ENCODE measurements around the gene CDC6.

The CDC6 gene, protein sequence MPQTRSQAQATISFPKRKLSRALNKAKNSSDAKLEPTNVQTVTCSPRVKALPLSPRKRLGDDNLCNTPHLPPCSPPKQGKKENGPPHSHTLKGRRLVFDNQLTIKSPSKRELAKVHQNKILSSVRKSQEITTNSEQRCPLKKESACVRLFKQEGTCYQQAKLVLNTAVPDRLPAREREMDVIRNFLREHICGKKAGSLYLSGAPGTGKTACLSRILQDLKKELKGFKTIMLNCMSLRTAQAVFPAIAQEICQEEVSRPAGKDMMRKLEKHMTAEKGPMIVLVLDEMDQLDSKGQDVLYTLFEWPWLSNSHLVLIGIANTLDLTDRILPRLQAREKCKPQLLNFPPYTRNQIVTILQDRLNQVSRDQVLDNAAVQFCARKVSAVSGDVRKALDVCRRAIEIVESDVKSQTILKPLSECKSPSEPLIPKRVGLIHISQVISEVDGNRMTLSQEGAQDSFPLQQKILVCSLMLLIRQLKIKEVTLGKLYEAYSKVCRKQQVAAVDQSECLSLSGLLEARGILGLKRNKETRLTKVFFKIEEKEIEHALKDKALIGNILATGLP

DNA sequence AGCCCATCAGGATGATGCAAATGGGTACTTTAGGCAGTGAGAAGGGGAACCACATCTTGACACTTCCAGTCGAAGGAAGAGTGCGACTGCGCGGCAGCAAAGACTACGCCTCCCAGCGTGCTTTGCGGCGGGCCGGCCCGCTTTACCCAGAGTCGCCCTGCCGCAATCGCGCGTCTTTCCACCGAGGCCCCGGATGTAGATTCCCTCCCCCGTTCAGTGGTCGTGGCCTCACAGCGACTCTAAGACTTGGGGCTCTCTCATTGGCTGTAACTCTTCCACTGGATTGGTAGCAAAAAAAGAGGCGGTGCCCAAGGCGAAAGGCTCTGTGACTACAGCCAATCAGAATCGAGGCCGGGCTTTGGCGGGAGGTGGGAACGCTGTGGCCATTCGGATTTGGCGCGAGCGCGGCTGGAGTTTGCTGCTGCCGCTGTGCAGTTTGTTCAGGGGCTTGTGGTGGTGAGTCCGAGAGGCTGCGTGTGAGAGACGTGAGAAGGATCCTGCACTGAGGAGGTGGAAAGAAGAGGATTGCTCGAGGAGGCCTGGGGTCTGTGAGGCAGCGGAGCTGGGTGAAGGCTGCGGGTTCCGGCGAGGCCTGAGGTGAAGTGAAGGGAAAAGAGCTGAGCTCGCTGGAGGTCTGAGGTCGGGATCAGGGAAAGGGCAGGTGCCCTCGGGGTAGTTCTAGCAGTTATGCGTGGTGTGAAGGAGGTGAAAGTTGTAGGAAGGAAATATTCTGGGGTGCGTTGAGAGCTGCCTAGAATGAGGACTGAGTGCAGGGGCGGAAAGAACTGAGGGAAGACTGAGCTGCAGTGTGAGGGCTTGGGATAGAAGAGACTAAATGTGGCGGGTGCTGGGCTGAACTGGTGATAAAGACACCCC, at the start of gene CDC6:
Gene CDC6, plus strand, starts transcription at position 386 of the 876 bp plus-strand sequence. CDS start 1,542 bp downstream, outside the sequence.
- DNase-seq (ENCODE audit: low read depth in 2 of 2) = peak; percentile 95 to 96

DNA sequence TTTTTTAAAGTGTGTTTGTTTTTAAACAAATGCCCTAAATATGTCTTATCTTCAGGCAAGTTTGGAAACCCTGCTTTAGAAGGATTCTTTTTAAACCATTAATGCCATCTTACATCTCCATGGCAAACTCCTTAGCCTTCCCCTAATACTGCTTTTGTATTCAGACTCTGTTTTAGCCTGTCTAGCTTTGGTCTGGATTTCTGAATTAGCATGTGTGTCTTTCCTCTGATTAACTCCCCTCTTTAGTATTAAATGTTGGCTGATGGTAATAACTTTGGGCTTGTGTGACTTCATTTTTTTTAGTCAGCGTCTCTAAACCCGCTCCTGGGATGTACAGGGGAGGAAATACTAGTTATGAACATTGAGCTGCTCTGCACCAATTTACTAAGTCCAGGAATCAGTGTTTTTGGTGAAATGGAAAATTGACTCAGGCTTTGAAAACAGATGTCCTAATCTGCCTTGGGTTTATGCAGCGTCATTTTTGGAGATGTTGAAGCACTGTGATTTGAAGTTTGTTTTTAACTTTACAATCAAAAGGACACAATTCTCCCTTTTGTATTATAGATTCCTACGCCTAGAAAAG, 46.3 kb upstream of the CDC6 start:
- no peak for DNase-seq (ENCODE audit: low read depth in 2 of 2)

DNA sequence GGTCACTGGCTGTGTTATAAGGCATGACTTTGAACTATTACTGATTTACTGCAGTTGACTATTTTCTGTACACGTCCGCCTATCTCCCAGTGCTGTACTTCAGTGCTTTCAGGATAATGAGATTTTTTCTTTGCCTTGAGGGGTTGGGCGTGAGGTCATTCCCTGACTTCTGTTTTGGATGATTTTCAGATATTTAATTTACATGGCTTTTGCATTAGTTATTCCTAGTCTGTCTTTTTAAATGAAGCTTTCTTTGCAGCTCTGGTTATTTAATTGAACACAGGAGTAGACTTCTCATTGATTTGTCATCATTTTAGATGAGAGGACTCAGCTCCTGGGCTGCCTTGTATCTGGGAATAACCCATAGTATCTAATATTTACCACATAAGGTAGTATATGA, 44.9 kb upstream of the CDC6 start:
- no peak for DNase-seq (ENCODE audit: low read depth in 2 of 2)

DNA sequence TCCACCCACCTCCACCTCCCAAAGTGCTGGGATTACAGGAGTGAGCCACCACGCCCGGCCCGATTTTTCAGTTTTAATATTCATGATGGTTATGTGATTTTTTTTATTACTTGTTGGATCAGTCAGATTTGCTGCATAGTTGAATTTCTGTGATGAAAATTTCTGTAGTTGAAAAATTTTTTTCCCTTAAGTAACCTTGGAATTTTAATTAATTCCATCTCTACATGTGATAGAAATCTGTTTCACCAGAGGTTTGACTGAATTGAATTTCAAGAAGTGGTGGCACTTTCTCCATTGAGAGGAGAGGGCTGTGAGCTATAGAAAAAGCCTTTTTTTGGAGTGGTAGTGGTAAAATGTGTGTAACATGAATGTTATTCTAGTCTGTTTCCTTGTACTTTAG, 43.9 kb upstream of the CDC6 start:
- no peak for DNase-seq (ENCODE audit: low read depth in 2 of 2)

DNA sequence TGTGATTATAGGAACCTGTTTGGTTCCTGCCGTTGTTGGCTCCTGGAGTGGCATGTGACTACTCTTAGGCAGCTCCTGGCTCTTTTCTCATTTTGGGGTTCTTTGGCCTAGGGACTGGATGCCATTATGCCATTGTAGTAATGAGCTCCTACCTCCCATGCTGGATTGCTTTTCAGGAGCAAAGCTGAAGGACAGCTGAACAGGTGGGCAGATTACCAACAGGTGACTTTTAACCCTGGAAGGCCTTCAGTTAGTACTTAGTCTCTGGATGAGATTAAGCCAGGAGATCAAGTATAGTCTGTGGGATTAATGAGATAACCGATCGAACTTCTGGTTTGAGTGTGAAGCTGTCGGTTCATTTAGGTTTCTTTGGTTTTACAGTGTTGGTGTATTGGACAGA, 43.4 kb upstream of the CDC6 start:
- DNase-seq (ENCODE audit: low read depth in 2 of 2) = no peak

DNA sequence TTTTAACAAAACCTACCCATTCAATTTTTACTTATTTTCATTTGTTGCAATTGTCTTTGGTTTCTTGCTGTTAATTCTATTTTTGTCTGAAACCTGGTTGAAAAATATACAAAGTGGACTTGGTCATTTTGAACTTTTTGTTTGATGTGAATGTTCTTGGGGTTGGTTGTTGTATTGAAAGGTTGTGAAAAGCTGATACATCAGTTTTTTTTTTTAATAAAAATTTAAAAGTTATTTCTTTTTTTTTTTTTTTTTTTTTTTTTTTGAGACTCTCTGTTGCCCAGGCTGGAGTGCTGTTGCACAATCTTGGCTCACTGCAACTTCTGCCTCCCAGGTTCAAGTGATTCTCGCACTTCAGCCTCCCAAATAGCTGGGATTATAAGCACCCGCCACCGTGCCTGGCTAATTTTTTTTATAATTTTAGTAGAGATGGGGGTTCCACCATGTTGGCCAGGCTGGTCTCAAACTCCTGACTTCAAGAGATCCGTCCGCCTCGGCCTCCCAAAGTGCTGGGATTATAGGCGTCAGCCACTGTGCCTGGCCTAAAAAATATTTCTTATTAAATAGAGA, 39.7 kb upstream of the CDC6 start:
- DNase-seq (ENCODE audit: low read depth in 2 of 2) = no peak

DNA sequence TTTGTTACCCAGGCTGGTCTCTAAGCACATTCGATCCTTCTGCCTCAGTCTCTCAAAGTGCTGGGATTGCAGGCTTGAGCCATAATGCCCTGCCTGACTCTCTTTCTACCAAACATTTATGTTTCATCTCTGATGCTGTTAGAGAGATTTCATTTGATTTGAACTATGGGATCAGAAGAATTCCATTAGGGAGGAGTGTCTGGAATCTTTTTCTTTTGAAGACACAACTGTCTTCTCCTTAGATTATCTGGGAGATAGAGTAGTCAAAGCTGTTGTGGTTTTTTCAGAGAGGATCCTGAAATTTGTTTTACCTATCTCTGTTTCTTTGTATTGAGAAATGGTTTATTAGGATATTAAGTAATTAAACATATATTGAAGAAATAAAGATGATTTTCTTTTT, 39.2 kb upstream of the CDC6 start:
- no peak for DNase-seq (ENCODE audit: low read depth in 2 of 2)

DNA sequence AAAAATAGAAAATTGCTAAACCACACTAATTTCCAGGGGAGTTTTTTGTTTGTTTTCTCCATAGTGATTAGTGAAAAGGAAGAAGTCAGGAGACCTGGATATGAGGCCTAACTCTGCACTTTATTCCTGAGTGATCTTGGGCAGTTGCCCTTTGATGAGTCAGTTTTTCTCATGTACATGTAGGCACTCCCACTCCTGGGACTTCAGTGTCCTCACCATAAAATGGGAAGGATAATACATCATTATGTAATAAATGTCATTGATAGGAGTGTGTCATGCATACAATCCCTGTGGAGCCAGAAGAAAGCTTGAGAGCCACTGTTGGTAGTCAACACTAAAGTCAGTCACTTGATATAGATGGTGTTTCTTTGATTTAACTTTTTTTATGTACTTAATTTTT, 36.1 kb upstream of the CDC6 start:
- DNase-seq (ENCODE audit: low read depth in 2 of 2) = no peak

DNA sequence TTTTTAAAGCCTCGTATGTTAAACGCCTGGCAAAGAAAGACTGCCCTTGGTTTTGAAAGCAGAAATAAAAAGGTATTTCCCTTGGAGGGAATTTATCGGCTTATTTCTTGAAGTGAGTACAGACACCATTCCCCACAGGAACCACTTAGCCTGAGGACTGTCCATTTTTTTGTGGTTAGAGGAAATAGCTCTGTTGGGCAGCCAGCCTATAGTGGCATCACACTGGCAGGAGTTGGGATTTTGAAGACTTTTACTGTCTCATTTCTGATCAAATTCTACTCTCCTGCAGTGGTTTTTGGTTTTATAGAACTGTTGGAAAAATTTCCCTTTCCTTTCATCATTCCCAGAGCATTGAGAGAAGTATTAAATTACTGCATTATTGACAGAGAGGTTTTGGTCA, 34.1 kb upstream of the CDC6 start:
- DNase-seq (ENCODE audit: low read depth in 2 of 2) = no peak

DNA sequence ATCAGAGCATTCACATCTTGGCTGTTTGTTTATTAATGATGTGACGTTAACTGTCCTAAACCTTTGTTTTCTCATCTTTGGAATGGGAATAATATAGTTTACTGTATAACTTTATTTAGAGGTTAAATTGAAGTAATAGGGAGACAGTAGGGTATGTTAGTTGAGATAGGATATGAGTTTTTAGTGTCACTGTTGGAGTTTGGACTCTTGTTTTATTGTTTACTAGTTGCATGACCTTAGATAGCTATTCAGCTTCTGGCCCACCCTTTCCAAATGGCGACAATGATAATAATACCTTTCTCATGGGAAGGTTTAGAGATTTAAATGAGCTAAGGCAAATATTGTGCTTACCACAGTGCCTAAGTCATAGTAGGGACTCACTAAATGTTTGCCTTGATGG, 28.2 kb upstream of the CDC6 start:
- no peak for DNase-seq (ENCODE audit: low read depth in 2 of 2)

DNA sequence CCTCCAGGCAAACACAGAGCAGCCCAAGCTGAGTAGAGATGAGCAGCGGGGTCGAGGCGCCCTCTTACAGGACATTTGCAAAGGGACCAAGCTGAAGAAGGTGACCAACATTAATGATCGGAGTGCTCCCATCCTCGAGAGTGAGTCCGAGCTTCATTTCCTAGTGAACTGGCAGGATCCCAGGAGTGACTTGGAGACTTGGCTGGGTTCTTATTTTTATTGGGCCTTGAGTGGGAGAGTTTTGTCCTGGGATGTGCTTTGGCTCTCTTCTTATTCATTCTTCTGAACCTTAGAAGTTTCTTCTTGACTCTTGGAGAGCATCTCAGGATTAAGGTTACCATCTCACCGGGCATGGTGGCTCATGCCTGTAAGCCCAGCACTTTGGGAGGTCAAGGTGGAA, 27.2 kb upstream of the CDC6 start:
- no peak for DNase-seq (ENCODE audit: low read depth in 2 of 2)

DNA sequence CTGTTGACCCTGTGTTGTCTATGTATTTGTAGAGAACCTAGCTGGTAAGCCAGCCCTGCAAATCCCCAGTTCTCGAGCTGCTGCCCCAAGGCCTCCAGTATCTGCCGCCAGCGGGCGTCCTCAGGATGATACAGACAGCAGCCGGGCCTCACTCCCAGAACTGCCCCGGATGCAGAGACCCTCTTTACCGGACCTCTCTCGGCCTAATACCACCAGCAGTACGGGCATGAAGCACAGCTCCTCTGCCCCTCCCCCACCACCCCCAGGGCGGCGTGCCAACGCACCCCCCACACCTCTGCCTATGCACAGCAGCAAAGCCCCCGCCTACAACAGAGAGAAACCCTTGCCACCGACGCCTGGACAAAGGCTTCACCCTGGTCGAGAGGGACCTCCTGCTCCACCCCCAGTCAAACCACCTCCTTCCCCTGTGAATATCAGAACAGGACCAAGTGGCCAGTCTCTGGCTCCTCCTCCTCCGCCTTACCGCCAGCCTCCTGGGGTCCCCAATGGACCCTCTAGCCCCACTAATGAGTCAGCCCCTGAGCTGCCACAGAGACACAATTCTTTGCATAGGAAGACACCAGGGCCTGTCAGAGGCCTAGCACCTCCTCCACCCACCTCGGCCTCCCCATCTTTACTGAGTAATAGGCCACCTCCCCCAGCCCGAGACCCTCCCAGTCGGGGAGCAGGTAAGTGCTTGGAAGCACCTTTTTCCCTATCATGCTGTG, 23.1 kb upstream of the CDC6 start:
- DNase-seq (ENCODE audit: low read depth in 2 of 2) = no peak

DNA sequence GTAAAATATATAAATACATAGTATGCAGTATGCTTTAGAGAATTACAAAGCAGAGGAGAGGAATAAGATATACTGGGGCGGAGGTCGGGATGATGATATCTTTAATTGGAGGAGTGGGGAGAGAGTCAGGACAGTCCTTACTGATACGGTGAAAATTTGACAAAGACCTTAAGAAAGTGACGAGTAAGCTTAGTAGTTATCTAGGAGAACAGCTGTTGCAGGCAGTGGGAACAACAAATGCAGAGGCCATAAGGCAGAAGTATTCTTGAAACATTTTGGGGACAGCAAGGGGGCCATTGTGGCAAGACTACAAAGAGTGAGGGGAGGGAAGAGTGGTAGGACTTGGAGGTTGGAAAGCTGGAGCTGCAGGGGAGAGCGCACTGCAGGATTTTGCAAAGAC, 22.3 kb upstream of the CDC6 start:
- no peak for DNase-seq (ENCODE audit: low read depth in 2 of 2)

DNA sequence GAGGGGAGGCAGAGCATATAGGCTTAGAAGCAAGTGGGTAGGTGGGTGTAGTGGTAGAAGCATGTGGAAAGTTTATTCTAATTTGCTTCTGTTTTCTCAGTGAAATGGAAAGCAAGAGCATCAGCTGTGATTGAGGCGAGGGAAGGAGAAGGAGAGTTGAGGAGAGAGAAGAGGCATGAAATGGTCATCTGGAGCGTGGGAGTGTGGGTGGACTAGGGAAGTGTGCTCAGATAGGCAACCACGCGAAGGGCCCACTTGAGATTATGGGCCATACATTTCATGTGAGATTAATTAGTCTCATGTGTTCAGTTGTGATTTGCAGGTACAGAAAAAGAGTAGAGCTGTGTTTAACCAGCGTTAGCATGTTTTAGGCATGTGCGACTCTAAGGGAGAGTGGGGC, 20.8 kb upstream of the CDC6 start:
- no peak for DNase-seq (ENCODE audit: low read depth in 2 of 2)

DNA sequence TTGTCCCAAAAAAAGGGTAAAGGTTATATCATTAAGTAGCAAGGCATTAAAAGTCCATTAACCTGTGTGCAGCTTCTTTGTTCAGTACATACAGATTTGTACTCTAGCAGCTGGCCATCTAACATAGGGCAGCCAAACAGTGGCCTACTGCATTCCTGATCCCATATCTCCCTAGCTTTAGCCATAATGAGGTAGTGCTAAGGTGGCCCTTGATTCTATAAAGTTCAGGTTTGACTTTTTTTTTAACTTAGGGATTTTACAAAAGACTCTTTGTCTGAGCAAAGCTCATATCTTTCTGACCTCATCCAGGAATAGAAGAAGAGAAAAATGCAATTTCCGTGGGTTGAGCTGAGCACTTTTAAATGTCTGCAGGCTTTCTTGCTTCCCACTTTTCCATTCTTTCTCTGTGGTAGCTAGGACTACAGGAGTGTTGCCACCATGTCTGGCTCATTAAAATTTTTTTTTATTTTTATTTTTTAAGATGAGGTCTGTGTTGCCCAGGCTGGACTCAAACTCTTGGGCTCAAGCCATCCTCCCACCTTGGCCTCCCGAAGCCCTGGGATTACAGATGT, 19.5 kb upstream of the CDC6 start:
- no peak for DNase-seq (ENCODE audit: low read depth in 2 of 2)

DNA sequence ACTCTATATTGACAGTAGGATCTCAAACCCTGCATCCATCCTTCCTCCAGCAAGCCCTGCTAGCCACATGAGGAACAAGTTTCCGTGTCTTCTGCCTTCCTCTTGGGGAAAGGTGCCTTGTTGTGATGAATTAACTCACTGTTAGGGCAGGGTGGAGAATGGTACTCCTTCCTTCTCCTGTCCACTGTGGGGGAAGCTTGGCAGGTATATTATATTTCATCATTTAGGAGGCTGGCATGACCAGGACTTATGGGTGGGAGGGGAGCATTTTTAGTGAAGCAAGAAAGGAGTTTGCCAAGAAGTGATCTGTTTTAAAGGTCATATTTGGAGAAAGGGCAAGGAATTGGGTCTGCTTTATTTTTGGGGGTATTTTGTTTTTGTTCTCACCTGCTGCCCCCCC, 9.3 kb upstream of the CDC6 start:
- DNase-seq (ENCODE audit: low read depth in 2 of 2) = no peak

DNA sequence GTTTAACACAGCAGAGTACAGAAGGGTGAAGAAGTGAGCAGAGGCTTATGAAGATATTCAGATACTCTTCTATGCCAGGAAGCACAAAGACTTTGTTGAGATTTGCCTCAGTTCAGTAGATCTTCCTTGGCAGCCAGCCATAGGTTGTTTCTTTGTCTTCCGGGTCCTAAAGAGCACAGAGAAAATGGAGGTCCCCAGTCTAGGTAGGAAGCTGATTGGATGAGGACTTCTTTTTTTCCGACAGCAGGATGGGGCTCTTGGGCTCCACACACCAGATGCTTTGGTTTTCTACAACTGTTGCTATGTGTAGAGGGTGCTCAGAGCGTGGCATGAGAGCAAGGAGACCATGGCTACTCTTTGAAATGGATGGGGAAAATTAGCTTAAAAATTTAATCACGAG, 8.3 kb upstream of the CDC6 start:
- DNase-seq (ENCODE audit: low read depth in 2 of 2) = no peak

DNA sequence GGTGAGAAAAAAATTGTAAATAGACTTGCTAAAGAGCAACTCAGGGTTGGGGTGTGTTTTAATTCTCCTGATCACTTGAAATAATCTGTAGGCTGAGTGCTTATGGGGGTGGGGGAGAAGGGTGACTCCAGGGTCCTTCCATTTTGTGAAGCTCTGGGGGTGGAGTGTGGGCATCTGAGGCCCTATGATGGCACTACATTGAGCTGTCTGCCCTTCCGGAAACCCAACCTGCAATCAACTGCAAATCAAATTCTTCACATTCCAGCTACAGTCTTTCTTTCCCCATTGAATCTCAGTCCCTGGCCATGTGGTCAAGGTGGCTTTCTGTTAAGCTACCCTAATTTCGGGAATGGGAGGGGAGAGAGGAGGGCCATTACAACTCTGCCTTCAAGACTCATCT, 6.0 kb upstream of the CDC6 start:
- DNase-seq (ENCODE audit: low read depth in 2 of 2) = no peak

DNA sequence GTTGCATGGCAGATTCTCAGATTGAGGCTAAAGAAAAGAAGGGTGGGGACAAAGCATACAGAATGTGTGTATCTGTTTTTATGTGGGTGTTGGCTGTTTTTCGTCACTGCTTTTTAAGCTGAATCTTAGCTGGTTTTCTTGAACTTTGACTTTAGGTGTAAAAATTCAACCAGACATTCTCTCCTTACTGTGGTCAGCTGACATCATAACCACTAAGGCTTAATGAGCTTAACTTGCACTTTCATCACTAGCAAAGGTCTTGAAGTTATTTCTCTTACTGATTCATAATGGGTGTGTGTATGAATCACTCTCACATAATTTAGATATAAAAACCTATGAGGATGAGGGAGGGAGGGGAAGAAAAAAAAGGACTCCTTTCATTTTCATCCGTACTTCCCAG, 4.0 kb upstream of the CDC6 start:
- DNase-seq (ENCODE audit: low read depth in 2 of 2) = no peak

DNA sequence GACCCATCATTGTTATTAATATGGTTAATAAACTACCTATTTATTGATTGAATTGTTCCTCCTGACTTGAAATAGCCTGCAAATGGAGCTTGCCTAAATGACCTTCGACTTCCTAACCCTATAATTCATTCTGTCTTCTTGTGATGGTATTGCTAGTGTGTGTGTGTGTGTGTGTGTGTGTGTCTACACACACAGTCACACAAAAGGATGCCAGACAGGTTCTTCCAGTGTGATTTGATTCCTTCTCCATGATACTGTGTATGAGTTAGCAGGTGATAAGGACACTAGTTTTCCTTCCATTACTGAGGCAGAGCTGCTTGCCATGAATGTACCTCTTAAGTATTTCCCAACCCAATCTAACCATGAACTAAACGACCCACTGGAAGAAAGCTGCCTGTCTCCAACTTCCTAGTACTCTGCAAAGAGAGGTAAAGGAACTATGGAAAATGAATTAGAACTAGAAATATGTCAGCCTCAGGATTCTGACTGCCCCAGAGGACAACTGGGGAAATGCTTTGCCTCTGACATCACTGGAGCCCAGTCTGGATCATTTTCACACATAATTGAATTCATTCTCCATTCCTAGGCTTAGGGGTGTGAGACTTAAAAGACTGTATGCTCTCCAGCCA, 3.5 kb upstream of the CDC6 start:
- DNase-seq (ENCODE audit: low read depth in 2 of 2) = no peak

DNA sequence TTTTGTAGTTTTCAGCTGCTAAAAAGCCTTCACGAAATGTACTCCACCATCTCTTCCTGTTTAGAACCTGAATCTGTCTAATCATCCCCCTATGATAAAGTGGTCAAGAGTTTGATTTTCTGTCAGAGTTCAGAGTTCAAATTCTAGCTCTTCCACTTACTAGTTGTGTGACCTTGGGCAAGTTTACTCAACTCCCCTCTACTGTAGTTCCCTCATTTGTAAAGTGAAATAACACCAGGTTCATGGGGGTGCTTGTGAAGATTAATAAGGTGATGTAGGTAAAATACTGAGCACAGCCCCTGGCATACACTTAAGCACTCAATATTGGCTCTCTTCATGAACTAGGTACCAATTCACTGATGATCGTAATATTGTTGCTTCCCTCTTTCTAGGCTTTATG, 1.2 kb upstream of the CDC6 start:
- no peak for DNase-seq (ENCODE audit: low read depth in 2 of 2)

All from stimulated activated CD8-positive, alpha-beta memory T cell treated with anti-CD3 and anti-CD28 coated beads, Interleukin-7, amount 100 ng/mL, for 1 hour (primary cell).